AG08395 (cell line): ENCODE data around the gene GPATCH2.
"Not testable (repeated sequence)": the region's sequence is repeated elsewhere in the genome, so short reads cannot be mapped to it uniquely, and the experiment has no call there.

Source experiments
- DNase-seq: peaks from one replicate; pipeline ENCODE4 v3.0.0; 2012; ENCODE audit warnings: mixed read lengths, low spot score

GPATCH2 gene

GRCh38 chr1:217630711-217631591 lies at the start of gene GPATCH2, which contains the start of gene SPATA17:
Gene GPATCH2, minus strand, starts transcription at chr1:217631090. Its CDS starts 119 bp downstream, at chr1:217630971.
Gene SPATA17, plus strand, starts transcription at chr1:217631344. Its CDS starts 35 bp downstream, at chr1:217631379.
- DNase-seq: peak; percentile 94

GRCh38 chr1:217674028-217674729 lies 43.3 kb upstream of the GPATCH2 start:
- DNase-seq: no peak

DNA sequence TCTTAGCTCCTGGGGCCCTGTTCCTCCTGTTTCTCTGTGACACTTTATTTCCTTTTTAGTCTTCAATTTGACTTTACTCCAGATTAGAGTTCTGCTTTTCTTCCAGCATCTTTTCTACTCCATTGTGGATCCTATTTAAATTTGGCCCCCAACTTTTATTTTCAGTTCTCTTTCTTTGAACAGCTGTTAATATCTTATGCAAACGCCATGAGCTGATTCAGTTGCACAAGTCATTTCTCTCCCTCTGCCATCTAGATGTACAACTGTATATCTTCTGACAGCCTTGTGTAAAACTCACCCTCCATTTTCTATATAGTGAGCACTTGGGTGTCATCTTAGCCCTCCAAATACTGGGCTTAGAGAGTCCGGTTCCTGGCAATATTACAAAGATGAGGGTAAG lies 42.5 kb upstream of the GPATCH2 start:
- no peak for DNase-seq

DNA sequence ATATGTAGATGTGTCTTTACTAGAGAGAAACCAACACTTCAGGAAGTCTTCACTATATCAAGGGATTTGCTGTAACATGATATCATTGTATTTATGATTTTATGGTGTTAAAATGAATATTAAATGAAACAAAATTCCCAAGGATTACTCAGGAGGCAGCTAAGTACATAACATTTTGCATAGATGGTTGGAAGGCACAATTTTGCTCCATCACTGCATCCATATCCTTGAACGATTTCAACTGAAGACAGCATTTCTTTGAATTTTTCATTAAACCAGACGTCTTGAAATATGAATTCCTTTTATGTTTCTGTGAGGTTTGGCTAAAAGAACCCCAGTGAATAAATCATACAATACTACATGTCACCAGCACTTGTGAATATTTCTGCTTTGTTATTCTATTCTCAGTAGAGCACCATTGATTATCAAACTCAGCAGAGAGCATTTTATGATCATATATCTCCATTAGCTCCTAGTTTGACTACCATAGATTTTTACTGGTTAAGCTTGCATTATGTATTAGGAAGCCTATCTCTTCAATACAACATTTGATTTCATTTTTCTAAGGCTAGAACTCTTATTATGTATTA lies 37.6 kb upstream of the GPATCH2 start:
- DNase-seq: no peak

- DNase-seq: no peak
Measured at GRCh38 chr1:217661407-217661806, 30.5 kb upstream of the GPATCH2 start.

GRCh38 chr1:217660353-217661062 lies 29.6 kb upstream of the GPATCH2 start:
- DNase-seq: peak; percentile 59

- no peak for DNase-seq
Measured at GRCh38 chr1:217650674-217651073, 19.8 kb upstream of the GPATCH2 start.

DNA sequence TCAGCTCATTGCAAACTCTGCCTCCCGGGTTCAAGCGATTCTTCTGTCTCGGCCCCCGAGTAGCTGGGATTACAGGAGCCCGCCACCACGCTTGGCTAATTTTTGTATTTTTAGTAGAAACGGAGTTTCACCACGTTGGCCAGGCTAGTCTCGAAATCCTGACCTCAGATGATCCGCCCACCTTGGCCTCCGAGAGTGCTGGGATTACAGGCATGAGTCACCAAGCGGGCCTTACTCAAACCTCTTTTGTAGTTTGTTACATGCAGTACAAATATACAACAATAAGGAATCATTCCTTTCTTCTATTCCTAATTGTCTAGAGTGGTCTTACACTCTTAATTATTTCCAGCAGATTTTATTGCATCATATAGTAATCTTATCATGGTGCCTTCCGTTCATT lies 16.9 kb upstream of the GPATCH2 start:
- no peak for DNase-seq

- no peak for DNase-seq
Measured at GRCh38 chr1:217642455-217642854, 11.6 kb upstream of the GPATCH2 start.

- no peak for DNase-seq
Measured at GRCh38 chr1:217627431-217627830, 3.5 kb downstream of the GPATCH2 start.

DNA sequence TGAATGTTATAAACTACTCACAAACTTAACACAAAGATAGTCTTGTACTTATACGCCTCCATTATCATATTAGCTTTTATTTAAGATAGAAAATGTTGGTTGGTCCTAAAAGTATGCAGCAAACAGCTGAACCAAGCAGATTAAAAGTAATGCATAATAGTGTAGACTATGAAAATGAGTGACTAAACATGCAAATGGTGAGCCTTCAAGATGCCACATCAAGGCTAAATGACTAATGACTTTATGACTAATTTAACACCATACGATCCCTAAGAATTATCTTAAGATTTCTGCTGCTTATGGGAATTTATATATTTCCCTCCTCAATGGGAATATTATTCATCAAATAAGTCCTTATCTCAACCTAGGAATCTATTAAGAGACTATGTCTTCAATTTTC lies 4.6 kb downstream of the GPATCH2 start:
- no peak for DNase-seq

- DNase-seq: no peak
Measured at GRCh38 chr1:217622042-217622441, 8.8 kb downstream of the GPATCH2 start.

GRCh38 chr1:217620814-217621213 lies 10.1 kb downstream of the GPATCH2 start:
- no peak for DNase-seq

GRCh38 chr1:217617126-217617525 lies 13.8 kb downstream of the GPATCH2 start:
- DNase-seq: no peak

GRCh38 chr1:217614200-217614712 lies 16.6 kb downstream of the GPATCH2 start:
- no peak for DNase-seq

- DNase-seq: no peak
Measured at GRCh38 chr1:217605390-217605789, 25.5 kb downstream of the GPATCH2 start.

DNA sequence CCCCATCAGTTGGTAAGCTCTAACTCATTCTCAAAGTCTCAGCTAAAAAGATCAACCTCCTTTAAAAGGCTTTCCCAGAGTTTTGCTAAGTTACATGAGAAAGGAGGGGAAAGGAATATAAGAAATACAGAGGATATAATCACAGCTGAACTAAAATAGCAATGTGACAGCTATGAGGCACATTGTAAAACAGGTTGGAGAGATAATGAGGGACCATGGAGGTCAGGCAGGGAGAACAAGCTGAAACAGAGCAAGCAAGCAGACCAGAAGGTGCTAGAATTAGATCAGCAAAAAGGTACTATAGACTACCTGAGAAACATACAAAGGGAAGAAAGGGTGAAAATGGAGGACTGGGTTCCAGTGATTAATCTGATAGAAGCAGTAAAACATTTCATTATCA lies 28.5 kb downstream of the GPATCH2 start:
- no peak for DNase-seq

DNA sequence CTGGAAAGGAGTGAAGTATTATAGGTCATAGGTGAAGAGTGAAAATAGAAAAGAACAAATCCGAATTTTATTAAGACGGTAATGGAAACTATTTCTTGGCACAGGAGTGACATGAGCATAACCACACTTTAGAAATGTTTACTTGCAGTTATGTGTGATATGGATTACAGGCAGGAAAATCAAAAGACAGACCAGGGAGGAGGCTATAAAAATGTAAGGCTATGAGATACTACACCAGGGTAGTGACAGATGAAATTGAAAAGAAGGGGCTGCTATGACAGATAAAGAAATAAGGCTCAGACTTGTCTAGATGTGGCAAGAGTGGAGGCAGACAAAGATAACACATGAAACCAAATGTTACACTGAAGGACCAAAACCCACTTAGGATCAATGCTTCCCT lies 31.7 kb downstream of the GPATCH2 start:
- no peak for DNase-seq

DNA sequence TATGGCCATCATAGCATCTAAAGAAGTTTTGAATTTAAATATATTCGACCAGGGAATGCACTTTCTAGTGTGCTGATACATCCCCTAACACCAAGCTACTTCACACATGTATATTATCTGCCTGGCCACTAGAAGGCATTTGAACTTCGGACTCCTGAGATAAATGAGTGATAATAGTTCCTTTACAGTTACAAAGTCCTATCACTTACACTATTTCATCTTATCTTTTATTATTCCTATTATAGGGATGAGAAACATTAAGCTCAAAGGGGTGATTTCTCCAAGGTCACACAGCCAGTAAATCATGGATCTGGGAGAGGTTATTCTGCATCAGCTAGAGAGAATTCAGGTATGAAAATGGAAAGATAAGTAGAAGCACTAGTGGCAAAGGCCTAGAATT lies 40.3 kb downstream of the GPATCH2 start:
- no peak for DNase-seq

DNA sequence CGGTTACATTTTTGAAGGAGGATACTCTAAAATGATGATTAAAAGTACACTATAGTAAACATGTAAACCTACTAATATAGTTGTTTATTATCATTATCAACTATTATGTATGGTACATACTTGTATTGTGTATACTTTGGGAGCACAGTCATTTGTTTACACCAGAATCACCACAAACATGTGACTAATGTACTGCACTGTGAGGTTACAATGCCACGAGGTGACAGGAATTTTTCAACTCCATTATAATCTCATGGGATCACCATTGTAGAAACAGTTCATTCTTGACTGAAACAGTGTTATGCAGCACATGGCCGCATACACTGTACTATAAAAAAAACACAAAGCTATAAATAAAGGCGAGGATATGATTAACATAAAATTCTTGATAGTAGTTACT lies 44.3 kb downstream of the GPATCH2 start:
- DNase-seq: no peak

DNA sequence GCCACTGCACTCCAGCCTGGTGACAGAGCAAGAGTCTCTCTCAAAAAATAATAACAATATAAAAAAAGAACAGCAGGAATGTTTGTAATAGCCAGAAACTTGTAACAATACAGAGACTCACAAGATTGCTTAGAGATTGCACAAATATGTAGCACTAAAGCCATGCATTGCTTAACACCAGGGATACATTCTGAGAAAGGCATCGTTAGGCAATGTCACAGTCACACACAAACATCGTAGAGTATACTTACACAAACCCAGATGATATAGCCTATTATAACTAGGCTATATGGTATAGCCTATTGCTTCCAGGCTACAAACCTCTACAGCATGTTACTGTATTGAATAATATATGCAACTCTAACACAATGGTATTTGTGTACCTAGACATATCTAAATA lies 45.3 kb downstream of the GPATCH2 start:
- DNase-seq: no peak

DNA sequence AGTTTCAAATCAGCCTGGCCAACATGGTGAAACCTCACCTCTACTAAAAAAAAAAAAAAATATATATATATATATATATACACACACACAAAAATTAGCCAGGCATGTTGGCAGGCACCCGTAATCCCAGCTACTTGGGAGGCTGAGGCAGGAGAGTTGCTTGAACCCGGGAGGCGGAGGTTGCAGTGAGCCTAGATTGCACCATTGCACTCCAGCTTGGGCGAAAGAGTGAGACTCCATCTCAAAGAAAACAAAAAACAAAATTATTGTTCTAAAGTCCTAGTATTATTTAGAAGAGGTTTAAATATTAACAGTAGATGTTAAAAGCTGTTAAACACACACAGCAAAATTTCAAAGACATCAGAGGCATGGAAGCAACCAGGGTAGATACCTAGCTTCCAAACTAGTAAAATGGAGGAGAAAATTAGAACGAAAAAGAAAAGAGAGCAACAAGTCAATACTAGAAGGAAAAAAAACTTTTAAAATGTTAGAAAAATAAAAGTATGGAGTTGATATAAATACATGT lies 46.5 kb downstream of the GPATCH2 start:
- not testable (repeated sequence) for DNase-seq
